Astrocyte of the cerebellum (primary cell): ENCODE results near the gene VSTM1.
A peak's percentile ranks its signal among the peaks of the same experiment; 100 is the strongest.
"Not testable (repeated sequence)": the region's sequence is repeated elsewhere in the genome, so short reads cannot be mapped to it uniquely, and the experiment has no call there.

Experiments
- DNase-seq: peaks from one replicate; pipeline ENCODE4 v3.0.0-alpha.2; 2011; ENCODE audit warnings: low read depth
- H3K4me3 ChIP-seq: 2 replicates; pipeline ENCODE4 v1.5.1; 2011; ENCODE audit warnings: mild to moderate bottlenecking, low read depth, low read length, moderate library complexity
- CTCF ChIP-seq: IDR thresholded peaks from 2 replicates; pipeline ENCODE4 v1.5.1; 2012; ENCODE audit warnings: low read length, low read depth, moderate library complexity, mild to moderate bottlenecking; ENCODE audit errors: missing control alignments
- in situ Hi-C: cut with HindIII; loops from 2 replicates; pipeline ENCODE4 v1.10.0; 2017; ENCODE audit warnings: low sequenced_read_pairs

VSTM1 gene

GRCh38 chr19:54104998-54105715 lies 41.5 kb upstream of the VSTM1 start:
- in situ Hi-C loops = no loop called here
- TF ChIP-seq CTCF = no peak
- H3K4me3 ChIP-seq = no peak overlapping the region
- DNase-seq = no peak

GRCh38 chr19:54102421-54103169 lies 38.9 kb upstream of the VSTM1 start, which contains the start of gene NDUFA3:
Gene NDUFA3, plus strand, starts transcription at chr19:54102855. Its CDS starts 24 bp downstream, at chr19:54102879.
- in situ Hi-C loops = no loop called here
- TF ChIP-seq CTCF = no peak
- peak within 1 kb of the TSS; percentile 99 for H3K4me3 ChIP-seq
- peak; percentile 95 for DNase-seq

GRCh38 chr19:54100561-54100960 lies 36.9 kb upstream of the VSTM1 start, which contains the start of gene OSCAR:
Gene OSCAR, minus strand, starts transcription at chr19:54100803. Its CDS starts 11 bp downstream, at chr19:54100792.
- in situ Hi-C loops = no loop called here
- H3K4me3 ChIP-seq = no peak within 1 kb of the TSS
- no peak for DNase-seq
- no peak for TF ChIP-seq CTCF

- H3K4me3 ChIP-seq, in situ Hi-C loops, DNase-seq: not testable (repeated sequence)
Measured at GRCh38 chr19:54099903-54100255, 36.2 kb upstream of the VSTM1 start.

- H3K4me3 ChIP-seq = no peak overlapping the region
- no peak for TF ChIP-seq CTCF
- in situ Hi-C loops = no loop called here
- DNase-seq = no peak
Measured at GRCh38 chr19:54099190-54099902, 35.6 kb upstream of the VSTM1 start.

- DNase-seq = no peak
- TF ChIP-seq CTCF = peak; percentile 50
- in situ Hi-C loops = no loop called here
- H3K4me3 ChIP-seq = peak overlapping the region; percentile 31
Measured at GRCh38 chr19:54096617-54097106, 33.0 kb upstream of the VSTM1 start.

- in situ Hi-C loops, DNase-seq: not testable (repeated sequence)
- peak overlapping the region; percentile 32 for H3K4me3 ChIP-seq
Measured at GRCh38 chr19:54095859-54096616, 32.3 kb upstream of the VSTM1 start.
